GM23338 (cell line): ENCODE data around the gene INPP4A. TPM values are rescaled to one million over a fixed set of nuclear protein-coding genes. Genes with fewer than 3 reads are reported as not detected.

Experiments used
- ATAC-seq: fragments of 200-7000 bp; cut with Tn5 transposase; 3 replicates; pipeline ENCODE4 v1.9.1; 2020
- DNase-seq: peaks from one replicate; pipeline ENCODE4 v3.0.0-alpha.2; 2015; ENCODE audit warnings: low spot score
- H2AFZ ChIP-seq: fragments of 200-600 bp; sonication (generic); 2 replicates; pipeline ENCODE4 v1.8.0; 2016; ENCODE audit warnings: antibody characterized with exemption, mild to moderate bottlenecking, moderate library complexity
- H3F3A ChIP-seq: fragments of 200-600 bp; sonication (generic); replicated peaks from 2 replicates; pipeline ENCODE4 v1.8.0; 2017; ENCODE audit warnings: antibody characterized with exemption, mixed run types, low read depth
- H3K27ac ChIP-seq: fragments of 200-600 bp; sonication (generic); 2 replicates; pipeline ENCODE4 v1.6.1; 2016; ENCODE audit warnings: low read depth
- H3K27me3 ChIP-seq: fragments of 200-600 bp; sonication (generic); 2 replicates; pipeline ENCODE4 v1.8.0; 2016; ENCODE audit warnings: mild to moderate bottlenecking, mixed run types, moderate library complexity; ENCODE audit not compliant: insufficient read depth
- H3K36me3 ChIP-seq: fragments of 200-600 bp; sonication (generic); 2 replicates; pipeline ENCODE4 v1.8.0; 2016; ENCODE audit warnings: mild to moderate bottlenecking; ENCODE audit not compliant: insufficient read depth
- H3K4me1 ChIP-seq: fragments of 200-600 bp; sonication (generic); 2 replicates; pipeline ENCODE4 v1.8.0; 2016; ENCODE audit warnings: mild to moderate bottlenecking, moderate library complexity; ENCODE audit not compliant: insufficient read depth
- H3K4me2 ChIP-seq: fragments of 200-600 bp; sonication (generic); 2 replicates; pipeline ENCODE4 v1.7.1; 2017; ENCODE audit warnings: mixed run types
- H3K4me3 ChIP-seq: fragments of 200-600 bp; sonication (generic); 2 replicates; pipeline ENCODE4 v1.6.1; 2016; ENCODE audit warnings: mixed run types
- H3K79me2 ChIP-seq: fragments of 200-600 bp; sonication (generic); replicated peaks from 2 replicates; pipeline ENCODE4 v1.8.0; 2017; ENCODE audit warnings: mild to moderate bottlenecking; ENCODE audit not compliant: insufficient read depth
- H3K9me2 ChIP-seq: fragments of 200-600 bp; sonication (generic); 2 replicates; pipeline ENCODE4 v1.8.0; 2017; ENCODE audit not compliant: insufficient read depth
- H4K20me1 ChIP-seq: fragments of 200-600 bp; sonication (generic); replicated peaks from 2 replicates; pipeline ENCODE4 v1.8.0; 2017; ENCODE audit warnings: mild to moderate bottlenecking; ENCODE audit not compliant: insufficient read depth
- H3K27ac Mint-ChIP-seq: 2 replicates; pipeline ENCODE4 v1.8.0; 2020; ENCODE audit warnings: inconsistent platforms, mild to moderate bottlenecking, moderate library complexity, mixed read lengths
- H3K27me3 Mint-ChIP-seq: 3 replicates; pipeline ENCODE4 v1.8.0; 2022; ENCODE audit warnings: low read depth, mild to moderate bottlenecking, moderate library complexity, mixed read lengths, inconsistent platforms; ENCODE audit not compliant: insufficient read depth, poor library complexity
- H3K36me3 Mint-ChIP-seq: 3 replicates; pipeline ENCODE4 v1.8.0; 2021; ENCODE audit warnings: low read depth, mild to moderate bottlenecking, inconsistent platforms, moderate library complexity, mixed read lengths
- H3K4me1 Mint-ChIP-seq: 3 replicates; pipeline ENCODE4 v1.8.0; 2020; ENCODE audit warnings: mild to moderate bottlenecking, inconsistent platforms, mixed read lengths
- H3K4me3 Mint-ChIP-seq: 3 replicates; pipeline ENCODE4 v1.8.0; 2021; ENCODE audit warnings: moderate library complexity, mild to moderate bottlenecking, inconsistent platforms, mixed read lengths
- H3K9me3 Mint-ChIP-seq: 3 replicates; pipeline ENCODE4 v1.8.0; 2020; ENCODE audit warnings: moderate library complexity, mild to moderate bottlenecking, inconsistent platforms, mixed read lengths
- CREB1 ChIP-seq: fragments of 250-450 bp; sonication (Bioruptor Pico); IDR thresholded peaks from 2 replicates; pipeline ENCODE4 v1.5.0; 2020; ENCODE audit warnings: low read depth, mild to moderate bottlenecking, moderate library complexity
- CTCF ChIP-seq, 2 experiments: fragments of 200-600 bp in 1 of 2; sonication (generic) in 1 of 2; conservative IDR thresholded peaks; 2 replicates each; pipeline versions ENCODE4 v1.5.1 to v1.6.1; 2016 to 2017; ENCODE audit warnings: antibody characterized with exemption in 2 of 2, low read depth in 2 of 2, mild to moderate bottlenecking in 2 of 2, moderate library complexity in 1 of 2
- ETS1 ChIP-seq: IDR thresholded peaks from 2 replicates; pipeline ENCODE4 v1.6.1; 2016; ENCODE audit warnings: antibody characterized with exemption
- EZH2 ChIP-seq: fragments of 200-600 bp; sonication (generic); IDR thresholded peaks from one replicate; pipeline ENCODE4 v1.8.0; 2017; ENCODE audit warnings: antibody characterized with exemption, mild to moderate bottlenecking, low read depth; ENCODE audit not compliant: unreplicated experiment
- EZH2phosphoT487 ChIP-seq: fragments of 200-600 bp; sonication (generic); IDR thresholded peaks from one replicate; pipeline ENCODE4 v1.8.1; 2018; ENCODE audit warnings: antibody characterized with exemption; ENCODE audit not compliant: unreplicated experiment
- JUNB ChIP-seq: IDR thresholded peaks from one replicate; pipeline ENCODE4 v1.6.1; 2016; ENCODE audit warnings: antibody characterized with exemption; ENCODE audit not compliant: unreplicated experiment
- POLR2AphosphoS5 ChIP-seq: IDR thresholded peaks from 2 replicates; pipeline ENCODE4 v1.6.1; 2016; ENCODE audit warnings: antibody characterized with exemption, low read depth
- REST ChIP-seq: IDR thresholded peaks from one replicate; pipeline ENCODE4 v1.6.1; 2018; ENCODE audit warnings: antibody characterized with exemption; ENCODE audit not compliant: unreplicated experiment
- STAT1 ChIP-seq: IDR thresholded peaks from one replicate; pipeline ENCODE4 v1.6.1; 2016; ENCODE audit warnings: antibody characterized with exemption; ENCODE audit not compliant: unreplicated experiment
- ZNF114 ChIP-seq: fragments of 250-450 bp; sonication (Bioruptor Pico); IDR thresholded peaks from 2 replicates; pipeline ENCODE4 v1.5.0; 2020; ENCODE audit warnings: mild to moderate bottlenecking, moderate library complexity
- ZNF331 ChIP-seq: fragments of 250-450 bp; sonication (Bioruptor Pico); IDR thresholded peaks from 2 replicates; pipeline ENCODE4 v1.5.0; 2020; ENCODE audit warnings: low read depth, mild to moderate bottlenecking, moderate library complexity
- ZNF462 ChIP-seq: fragments of 250-450 bp; sonication (Bioruptor Pico); IDR thresholded peaks from 2 replicates; pipeline ENCODE4 v1.5.0; 2020; ENCODE audit warnings: mild to moderate bottlenecking, moderate library complexity
- polyA plus RNA-seq: library from polyadenylated mRNA; unstranded; fragments of >200 nt; fragmentation: Nextera tagmentation; extraction: Ambion mirVana; gene quantifications from 2 replicates; pipeline ENCODE4 v1.2.1, GENCODE V29; 2016
- total RNA-seq: library from RNA; depleted of rRNA; stranded (reverse); fragments of >200 nt; shearing (Covaris generic); gene quantifications from 2 replicates; pipeline ENCODE4 v1.2.3, GENCODE V29; 2014

INPP4A gene
- total and polyA plus RNA-seq, 2 experiments from 2014 or later: 8.5 to 36.9 TPM

- no peaks in the 10 kb centered on the region for H3K79me2 ChIP-seq
- no peaks in the 10 kb centered on the region for H4K20me1 ChIP-seq
- no peak overlapping the region for H3K4me3 ChIP-seq
- Mint-ChIP-seq H3K36me3 (peaks cover 9% of the 10 kb centered on the region), H3K27me3 (no peaks in the 10 kb centered on the region), H3K9me3 (no peaks in the 10 kb centered on the region), H3K4me3 (no peak overlapping the region), H3K27ac (no peak overlapping the region), H3K4me1 (no peaks in the 10 kb centered on the region; the same call in 2 of the 3 replicates)
- ATAC-seq (no peak), DNase-seq (no peak)
- H3K27ac ChIP-seq: no peak overlapping the region
- H2AFZ ChIP-seq: no peak overlapping the region
- no peaks in the 10 kb centered on the region for H3K4me1 ChIP-seq
- TF ChIP-seq STAT1 (no peak), ZNF331 (CRISPR knock-in tag) (no peak), CTCF (conservative IDR thresholded peaks at IDR 0.05; ENCODE audit: low read depth in 2 of 2) (no peak), EZH2 (no peak), JUNB (no peak), REST (no peak), POLR2AphosphoS5 (no peak), ZNF114 (CRISPR knock-in tag) (no peak), ETS1 (no peak), ZNF462 (CRISPR knock-in tag) (no peak), EZH2phosphoT487 (no peak), CREB1 (no peak)
- H3F3A ChIP-seq: no peaks in the 10 kb centered on the region
- no peaks in the 10 kb centered on the region for H3K27me3 ChIP-seq
- 0 out of 2 replicates have a peak, but pooled peaks cover 4% of the 10 kb centered on the region for H3K36me3 ChIP-seq
- no peaks in the 10 kb centered on the region for H3K9me2 ChIP-seq
- H3K4me2 ChIP-seq: no peak overlapping the region
Observed at GRCh38 chr2:98585386-98585785, 140.7 kb downstream of the INPP4A start.
